NCI-H2029 (cell line): ENCODE measurements around the gene PSME3.

Source experiments
- DNase-seq: peaks from one replicate; lab custom pipeline; 2025; lab: John Stamatoyannopoulos, UW

Gene PSME3

GRCh38 chr17:42832934-42833766 lies at the start of gene PSME3:
Gene PSME3 (plus strand): TSS chr17:42833397. CDS start chr17:42833632, 235 bp downstream.
- peak; percentile 70 for DNase-seq

- no peak for DNase-seq
Observed at GRCh38 chr17:42783791-42784138, 49.4 kb upstream of the PSME3 start.

GRCh38 chr17:42784409-42784808 lies 48.8 kb upstream of the PSME3 start:
- DNase-seq: no peak

- no peak for DNase-seq
Observed at GRCh38 chr17:42784811-42785592, 48.2 kb upstream of the PSME3 start.

- no peak for DNase-seq
Observed at GRCh38 chr17:42787266-42787665, 45.9 kb upstream of the PSME3 start.

- DNase-seq: no peak
Observed at GRCh38 chr17:42791948-42792347, 41.2 kb upstream of the PSME3 start.

- no peak for DNase-seq
Observed at GRCh38 chr17:42792545-42792944, 40.7 kb upstream of the PSME3 start.

GRCh38 chr17:42795061-42795460 lies 38.1 kb upstream of the PSME3 start:
- DNase-seq: no peak

GRCh38 chr17:42795465-42795864 lies 37.7 kb upstream of the PSME3 start:
- no peak for DNase-seq

GRCh38 chr17:42796066-42796758 lies 37.0 kb upstream of the PSME3 start:
- DNase-seq: no peak

GRCh38 chr17:42797067-42798007 lies 35.9 kb upstream of the PSME3 start:
- DNase-seq: no peak

- no peak for DNase-seq
Observed at GRCh38 chr17:42798011-42798382, 35.2 kb upstream of the PSME3 start.

- DNase-seq: peak; percentile 72
Observed at GRCh38 chr17:42798383-42799380, 34.5 kb upstream of the PSME3 start, which contains the start of the genes CNTD1 and COA3. Gene CNTD1 (plus strand): TSS chr17:42798861. CDS start chr17:42799068, 207 bp downstream. Gene COA3 (minus strand): TSS chr17:42798704. CDS start chr17:42798681, 23 bp downstream.

- no peak for DNase-seq
Observed at GRCh38 chr17:42803074-42803883, 29.9 kb upstream of the PSME3 start.

GRCh38 chr17:42804918-42805367 lies 28.3 kb upstream of the PSME3 start:
- peak; percentile 78 for DNase-seq

GRCh38 chr17:42806249-42806648 lies 26.9 kb upstream of the PSME3 start:
- DNase-seq: no peak

- no peak for DNase-seq
Observed at GRCh38 chr17:42809250-42809649, 23.9 kb upstream of the PSME3 start.

- peak; percentile 91 for DNase-seq
Observed at GRCh38 chr17:42814633-42815399, 18.4 kb upstream of the PSME3 start.
